ENCODE measurements around the gene RNF166.

Gene RNF166

GRCh38 chr16:88740727-88741055 is 34.5 kb upstream of the RNF166 start:
- no peaks in the 10 kb centered on the region for H3K9me2 ChIP-seq (replicated peaks; ENCODE audit: insufficient read depth, low read length)
- no peaks in the 10 kb centered on the region for H3K36me3 ChIP-seq (replicated peaks; ENCODE audit: insufficient read depth, low read length)
- H3K9me3 ChIP-seq (replicated peaks; ENCODE audit: insufficient read depth, low read length): no peaks in the 10 kb centered on the region
- H3K79me2 ChIP-seq (ENCODE audit: low read length): peaks cover 20% of the 10 kb centered on the region; the same call in 1 of the 2 replicates
- H3K9ac ChIP-seq (ENCODE audit: low read length): no peak overlapping the region
- H3K27me3 ChIP-seq (replicated peaks; ENCODE audit: insufficient read depth, low read length): no peaks in the 10 kb centered on the region
- no peak overlapping the region for H3K4me2 ChIP-seq (ENCODE audit: low read depth, low read length)
- H4K20me1 ChIP-seq (ENCODE audit: insufficient read depth, low read length): 0 out of 2 replicates have a peak, but pooled peaks cover 3% of the 10 kb centered on the region
- TF ChIP-seq EZH2 (optimal IDR thresholded peaks at IDR 0.05; ENCODE audit: low read depth, low read length) (no peak), CTCF (IDR thresholded peaks at IDR 0.05; ENCODE audit: low read length) (no peak), EZH2phosphoT487 (IDR thresholded peaks at IDR 0.05; ENCODE audit: low read length) (no peak)
- H3K4me1 ChIP-seq (ENCODE audit: low read length): no peaks in the 10 kb centered on the region
- H3K27ac ChIP-seq (ENCODE audit: low read length): no peak overlapping the region
- no peak overlapping the region for H2AFZ ChIP-seq (ENCODE audit: low read length)
- DNase-seq: no peak
- H3F3A ChIP-seq (ENCODE audit: insufficient read depth, low read length): no peaks in the 10 kb centered on the region
- H3K4me3 ChIP-seq (ENCODE audit: low read length): no peak overlapping the region

GRCh38 chr16:88739977-88740726 is 33.9 kb upstream of the RNF166 start:
- H3F3A ChIP-seq (ENCODE audit: insufficient read depth, low read length): no peaks in the 10 kb centered on the region
- no peaks in the 10 kb centered on the region for H3K36me3 ChIP-seq (replicated peaks; ENCODE audit: insufficient read depth, low read length)
- no peaks in the 10 kb centered on the region for H3K27me3 ChIP-seq (replicated peaks; ENCODE audit: insufficient read depth, low read length)
- no peaks in the 10 kb centered on the region for H3K9me2 ChIP-seq (replicated peaks; ENCODE audit: insufficient read depth, low read length)
- H3K4me2 ChIP-seq (ENCODE audit: low read depth, low read length): no peak overlapping the region
- H4K20me1 ChIP-seq (ENCODE audit: insufficient read depth, low read length): 0 out of 2 replicates have a peak, but pooled peaks cover 3% of the 10 kb centered on the region
- H3K9ac ChIP-seq (ENCODE audit: low read length): no peak overlapping the region
- DNase-seq: no peak
- no peak overlapping the region for H3K27ac ChIP-seq (ENCODE audit: low read length)
- peaks cover 18% of the 10 kb centered on the region; the same call in 1 of the 2 replicates for H3K79me2 ChIP-seq (ENCODE audit: low read length)
- no peak overlapping the region for H2AFZ ChIP-seq (ENCODE audit: low read length)
- H3K9me3 ChIP-seq (replicated peaks; ENCODE audit: insufficient read depth, low read length): no peaks in the 10 kb centered on the region
- TF ChIP-seq EZH2 (optimal IDR thresholded peaks at IDR 0.05; ENCODE audit: low read depth, low read length): no peak
- TF ChIP-seq CTCF (IDR thresholded peaks at IDR 0.05; ENCODE audit: low read length): no peak
- no peak for TF ChIP-seq EZH2phosphoT487 (IDR thresholded peaks at IDR 0.05; ENCODE audit: low read length)
- H3K4me3 ChIP-seq (ENCODE audit: low read length): no peak overlapping the region
- H3K4me1 ChIP-seq (ENCODE audit: low read length): no peaks in the 10 kb centered on the region

GRCh38 chr16:88739139-88739976 is 33.1 kb upstream of the RNF166 start:
- no peak overlapping the region for H2AFZ ChIP-seq (ENCODE audit: low read length)
- TF ChIP-seq EZH2 (optimal IDR thresholded peaks at IDR 0.05; ENCODE audit: low read depth, low read length) (no peak), CTCF (IDR thresholded peaks at IDR 0.05; ENCODE audit: low read length) (no peak), EZH2phosphoT487 (IDR thresholded peaks at IDR 0.05; ENCODE audit: low read length) (no peak)
- no peaks in the 10 kb centered on the region for H3K9me3 ChIP-seq (replicated peaks; ENCODE audit: insufficient read depth, low read length)
- no peaks in the 10 kb centered on the region for H3F3A ChIP-seq (ENCODE audit: insufficient read depth, low read length)
- H3K9me2 ChIP-seq (replicated peaks; ENCODE audit: insufficient read depth, low read length): no peaks in the 10 kb centered on the region
- no peaks in the 10 kb centered on the region for H3K27me3 ChIP-seq (replicated peaks; ENCODE audit: insufficient read depth, low read length)
- no peak overlapping the region for H3K4me3 ChIP-seq (ENCODE audit: low read length)
- no peak overlapping the region for H3K4me2 ChIP-seq (ENCODE audit: low read depth, low read length)
- no peak for DNase-seq
- 0 out of 2 replicates have a peak, but pooled peaks cover 3% of the 10 kb centered on the region for H4K20me1 ChIP-seq (ENCODE audit: insufficient read depth, low read length)
- H3K27ac ChIP-seq (ENCODE audit: low read length): no peak overlapping the region
- no peaks in the 10 kb centered on the region for H3K4me1 ChIP-seq (ENCODE audit: low read length)
- no peak overlapping the region for H3K9ac ChIP-seq (ENCODE audit: low read length)
- no peaks in the 10 kb centered on the region for H3K36me3 ChIP-seq (replicated peaks; ENCODE audit: insufficient read depth, low read length)
- H3K79me2 ChIP-seq (ENCODE audit: low read length): peaks cover 13% of the 10 kb centered on the region; the same call in 1 of the 2 replicates

Measured in MM.1S (cell line).